Measurements from ENCODE around the gene RABL2B.

- TF ChIP-seq CTCF (IDR thresholded peaks at IDR 0.05) (no peak), POLR2A (IDR thresholded peaks at IDR 0.05) (no peak)
Observed at GRCh38 chr22:50726643-50727340, 56.6 kb downstream of the RABL2B start.

Measured in right lobe of liver (tissue), 4 donors.